Sigmoid colon (tissue), 3 donors: Measurements from ENCODE around the gene CAPN8.

Experiments
- POLR2A ChIP-seq, 2 donors: fragments of 450-650 bp; IDR thresholded peaks; one replicate each; pipeline ENCODE4 v1.6.1; 2016; ENCODE audit warnings: antibody characterized with exemption in 2 of 2, mild to moderate bottlenecking in 2 of 2, moderate library complexity in 2 of 2
- TF ChIP-seq, protein P1 (sequence below), 4 experiments: fragments of 450-650 bp in 3 of 4; fragments of 200-600 bp in 1 of 4; IDR thresholded peaks; one replicate each; pipeline ENCODE4 v1.5.1; 2016 to 2019; ENCODE audit warnings: antibody characterized with exemption in 4 of 4, mild to moderate bottlenecking in 3 of 4, moderate library complexity in 2 of 4

DNA sequence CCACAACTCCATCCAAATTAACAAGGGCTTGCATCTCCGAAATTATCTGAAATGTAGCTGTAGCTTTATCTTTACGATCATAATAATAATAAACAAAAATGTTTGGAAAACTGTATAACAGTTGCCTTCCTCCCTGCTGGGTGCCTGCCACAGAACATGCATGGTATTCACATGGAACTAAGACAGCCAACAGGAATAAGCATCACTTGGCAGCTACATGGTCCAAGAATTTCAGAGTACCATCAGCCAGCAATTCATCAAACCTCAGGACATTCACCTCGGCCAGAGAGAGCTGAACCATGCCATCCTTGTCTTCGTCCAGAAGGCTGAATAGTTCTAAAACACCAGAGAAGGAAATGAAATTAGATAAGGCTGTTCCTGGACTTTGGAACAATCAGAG, 122.7 kb downstream of the CAPN8 start:
- TF ChIP-seq, protein P1, sequence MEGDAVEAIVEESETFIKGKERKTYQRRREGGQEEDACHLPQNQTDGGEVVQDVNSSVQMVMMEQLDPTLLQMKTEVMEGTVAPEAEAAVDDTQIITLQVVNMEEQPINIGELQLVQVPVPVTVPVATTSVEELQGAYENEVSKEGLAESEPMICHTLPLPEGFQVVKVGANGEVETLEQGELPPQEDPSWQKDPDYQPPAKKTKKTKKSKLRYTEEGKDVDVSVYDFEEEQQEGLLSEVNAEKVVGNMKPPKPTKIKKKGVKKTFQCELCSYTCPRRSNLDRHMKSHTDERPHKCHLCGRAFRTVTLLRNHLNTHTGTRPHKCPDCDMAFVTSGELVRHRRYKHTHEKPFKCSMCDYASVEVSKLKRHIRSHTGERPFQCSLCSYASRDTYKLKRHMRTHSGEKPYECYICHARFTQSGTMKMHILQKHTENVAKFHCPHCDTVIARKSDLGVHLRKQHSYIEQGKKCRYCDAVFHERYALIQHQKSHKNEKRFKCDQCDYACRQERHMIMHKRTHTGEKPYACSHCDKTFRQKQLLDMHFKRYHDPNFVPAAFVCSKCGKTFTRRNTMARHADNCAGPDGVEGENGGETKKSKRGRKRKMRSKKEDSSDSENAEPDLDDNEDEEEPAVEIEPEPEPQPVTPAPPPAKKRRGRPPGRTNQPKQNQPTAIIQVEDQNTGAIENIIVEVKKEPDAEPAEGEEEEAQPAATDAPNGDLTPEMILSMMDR (IDR thresholded peaks at IDR 0.05): no peak
- no peak for TF ChIP-seq POLR2A (IDR thresholded peaks at IDR 0.05)
